Measurements from ENCODE around the gene ACACA.

Gene ACACA

DNA sequence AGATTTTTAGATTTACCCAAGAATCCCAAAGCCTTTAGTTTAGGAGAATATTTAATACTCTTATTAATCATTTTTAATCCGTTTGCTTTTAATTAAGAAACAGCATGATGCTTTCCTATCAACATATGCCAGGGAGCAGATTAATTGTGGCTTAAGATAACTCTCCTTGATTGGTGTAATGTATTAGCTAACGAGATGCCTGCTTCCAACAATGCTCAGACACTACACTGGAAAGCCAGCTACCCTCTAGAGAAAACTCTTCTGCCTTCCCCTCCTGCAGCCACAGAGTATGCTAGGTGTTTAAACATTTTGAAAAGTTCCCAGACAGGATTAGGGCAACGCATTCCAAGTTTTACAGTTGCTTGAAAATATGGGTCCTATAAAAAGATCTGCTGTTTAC lies 315.7 kb downstream of the ACACA start:
- TF ChIP-seq, protein P1, sequence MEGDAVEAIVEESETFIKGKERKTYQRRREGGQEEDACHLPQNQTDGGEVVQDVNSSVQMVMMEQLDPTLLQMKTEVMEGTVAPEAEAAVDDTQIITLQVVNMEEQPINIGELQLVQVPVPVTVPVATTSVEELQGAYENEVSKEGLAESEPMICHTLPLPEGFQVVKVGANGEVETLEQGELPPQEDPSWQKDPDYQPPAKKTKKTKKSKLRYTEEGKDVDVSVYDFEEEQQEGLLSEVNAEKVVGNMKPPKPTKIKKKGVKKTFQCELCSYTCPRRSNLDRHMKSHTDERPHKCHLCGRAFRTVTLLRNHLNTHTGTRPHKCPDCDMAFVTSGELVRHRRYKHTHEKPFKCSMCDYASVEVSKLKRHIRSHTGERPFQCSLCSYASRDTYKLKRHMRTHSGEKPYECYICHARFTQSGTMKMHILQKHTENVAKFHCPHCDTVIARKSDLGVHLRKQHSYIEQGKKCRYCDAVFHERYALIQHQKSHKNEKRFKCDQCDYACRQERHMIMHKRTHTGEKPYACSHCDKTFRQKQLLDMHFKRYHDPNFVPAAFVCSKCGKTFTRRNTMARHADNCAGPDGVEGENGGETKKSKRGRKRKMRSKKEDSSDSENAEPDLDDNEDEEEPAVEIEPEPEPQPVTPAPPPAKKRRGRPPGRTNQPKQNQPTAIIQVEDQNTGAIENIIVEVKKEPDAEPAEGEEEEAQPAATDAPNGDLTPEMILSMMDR (conservative IDR thresholded peaks at IDR 0.05), result no peak
- TF ChIP-seq ZFX (IDR thresholded peaks at IDR 0.05), result no peak

DNA sequence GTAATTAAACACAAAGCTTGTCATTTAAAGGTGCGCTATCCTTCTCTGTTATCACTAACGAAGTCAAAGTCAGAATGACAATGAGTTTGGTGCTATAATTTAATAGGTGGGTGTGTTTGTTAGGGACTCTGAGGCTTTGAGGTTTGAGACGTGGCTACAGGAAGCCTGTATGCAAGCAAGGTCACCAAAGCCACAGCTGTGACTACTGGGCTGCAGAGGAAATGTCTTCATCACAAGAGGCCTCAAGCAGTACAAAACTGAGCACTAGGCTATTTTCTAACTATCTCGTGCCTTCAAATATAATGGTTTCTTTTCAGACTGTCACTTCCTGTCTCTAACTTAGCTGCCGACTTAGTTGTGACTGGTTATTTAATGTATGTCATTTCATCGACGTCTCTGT lies 316.7 kb downstream of the ACACA start:
- TF ChIP-seq ZFX (IDR thresholded peaks at IDR 0.05), result no peak
- TF ChIP-seq, protein P1 (conservative IDR thresholded peaks at IDR 0.05), result no peak
- H3K27ac ChIP-seq, result no peak overlapping the region

More for the DNA sequence above, 315.7 kb downstream of the ACACA start:
- H3K27ac ChIP-seq, result no peak overlapping the region

DNA sequence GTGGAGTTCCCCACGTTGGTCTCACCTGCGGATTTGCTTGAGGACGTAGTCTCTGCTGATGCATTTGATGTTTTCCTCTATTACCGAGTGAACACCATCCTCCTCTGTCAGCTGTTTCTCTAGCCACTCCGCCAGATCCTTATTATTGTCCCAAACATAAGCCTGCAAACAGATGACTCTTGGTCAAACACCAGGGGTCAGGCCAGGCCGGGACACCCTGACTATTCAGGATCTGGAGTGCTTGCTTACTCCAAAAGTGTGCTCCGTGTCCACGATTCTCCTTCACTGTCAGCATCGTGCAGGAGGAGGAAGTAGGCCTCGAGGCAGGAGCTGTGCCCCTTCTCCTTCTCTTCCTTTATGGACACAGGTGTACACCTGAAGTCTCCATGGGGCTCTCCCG lies 317.7 kb downstream of the ACACA start:
- H3K27ac ChIP-seq, result no peak overlapping the region
- TF ChIP-seq ZFX (IDR thresholded peaks at IDR 0.05), result no peak
- TF ChIP-seq, protein P1 (conservative IDR thresholded peaks at IDR 0.05), result no peak

DNA sequence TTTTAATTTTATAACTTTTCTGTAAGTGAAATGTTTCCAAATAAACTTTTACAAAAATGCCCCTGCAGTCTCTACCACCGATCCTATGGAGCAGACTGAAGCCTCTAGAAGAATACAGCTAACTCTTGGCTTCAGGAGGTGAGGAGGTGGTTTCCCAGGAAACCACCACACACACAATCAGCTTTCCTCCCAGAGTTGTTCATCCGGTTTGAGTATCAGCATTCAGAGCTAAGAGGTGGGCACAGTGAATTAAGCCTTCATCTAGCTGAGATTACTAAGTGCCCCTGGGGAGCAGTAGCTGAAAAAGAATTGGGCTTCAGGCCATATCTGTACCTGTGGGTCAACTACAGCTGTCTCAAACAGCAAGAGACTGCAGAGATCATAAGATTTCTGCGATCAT lies 318.2 kb downstream of the ACACA start:
- TF ChIP-seq ZFX (IDR thresholded peaks at IDR 0.05), result no peak
- TF ChIP-seq, protein P1 (conservative IDR thresholded peaks at IDR 0.05), result no peak
- no peak overlapping the region for H3K27ac ChIP-seq

DNA sequence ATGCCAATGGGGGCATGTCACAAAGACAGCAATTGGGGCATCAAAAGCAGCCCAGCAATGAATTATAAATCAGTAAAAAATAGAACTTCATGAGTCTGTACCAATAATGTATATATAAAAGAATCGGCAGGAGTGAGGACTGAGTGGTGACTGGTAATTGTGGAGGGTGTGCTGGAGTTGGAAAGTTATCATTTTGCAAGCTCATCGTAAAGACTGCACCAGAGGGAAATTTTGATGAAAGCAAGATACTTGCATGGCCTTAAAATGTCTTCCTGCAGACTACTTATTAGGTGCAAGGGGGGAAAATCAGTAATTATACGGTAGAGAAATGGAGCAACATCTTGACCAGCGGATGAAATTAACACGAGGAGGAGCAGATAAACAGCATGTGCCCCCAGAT lies 319.0 kb downstream of the ACACA start:
- no peak overlapping the region for H3K27ac ChIP-seq
- no peak for TF ChIP-seq ZFX (IDR thresholded peaks at IDR 0.05)
- TF ChIP-seq, protein P1 (conservative IDR thresholded peaks at IDR 0.05), result no peak

DNA sequence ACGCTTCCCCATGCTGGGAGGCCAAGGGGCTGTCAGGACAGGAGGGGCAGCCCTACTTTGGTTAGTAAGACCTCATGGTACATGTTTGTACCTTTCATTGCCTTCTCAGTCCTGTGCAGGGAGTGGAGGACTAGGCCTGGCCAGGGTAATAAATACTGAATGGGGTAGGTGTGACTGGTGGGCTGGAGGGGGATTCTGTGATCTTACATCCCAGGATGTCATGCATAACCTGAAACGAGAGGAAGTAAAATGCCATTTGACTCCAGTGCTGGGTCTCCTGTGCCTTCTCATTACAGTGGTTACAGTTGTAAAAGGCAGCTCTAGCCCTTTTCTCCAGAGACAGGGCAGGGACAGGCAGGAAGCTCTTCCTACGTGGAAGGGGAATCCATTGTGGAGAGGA lies 319.7 kb downstream of the ACACA start:
- TF ChIP-seq, protein P1 (conservative IDR thresholded peaks at IDR 0.05), result no peak
- TF ChIP-seq ZFX (IDR thresholded peaks at IDR 0.05), result no peak
- H3K27ac ChIP-seq, result no peak overlapping the region

DNA sequence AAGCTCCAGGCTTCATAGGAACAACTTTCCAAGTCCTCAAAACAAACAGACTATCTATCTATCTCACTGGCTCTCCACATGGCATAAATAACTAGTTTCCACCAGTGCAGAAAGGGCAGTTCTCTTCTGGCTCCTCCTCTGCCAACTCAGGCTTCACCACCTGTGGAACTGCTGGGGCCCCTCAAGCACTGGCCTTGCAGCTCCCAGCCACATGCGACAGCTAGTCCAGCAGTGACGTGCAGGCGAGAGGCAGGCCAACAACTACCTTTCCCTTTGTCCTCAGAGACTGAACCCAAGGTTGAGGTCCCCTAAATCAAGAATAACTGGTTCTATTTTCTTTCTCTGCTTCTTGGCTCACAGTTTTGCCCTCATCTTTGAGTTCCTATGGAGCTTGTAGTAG lies 320.3 kb downstream of the ACACA start:
- TF ChIP-seq, protein P1 (conservative IDR thresholded peaks at IDR 0.05), result no peak
- H3K27ac ChIP-seq, result no peak overlapping the region

Measured in C4-2B (cell line).